ENCODE measurements around the gene FOXR1. TPM values are rescaled to one million over a fixed set of nuclear protein-coding genes. Genes with fewer than 3 reads are reported as not detected.

FOXR1 gene
- total and polyA plus RNA-seq, 2 donors (not counting 3 experiments of a cell fraction or from before 2014, with no cell fraction given), result not detected

DNA sequence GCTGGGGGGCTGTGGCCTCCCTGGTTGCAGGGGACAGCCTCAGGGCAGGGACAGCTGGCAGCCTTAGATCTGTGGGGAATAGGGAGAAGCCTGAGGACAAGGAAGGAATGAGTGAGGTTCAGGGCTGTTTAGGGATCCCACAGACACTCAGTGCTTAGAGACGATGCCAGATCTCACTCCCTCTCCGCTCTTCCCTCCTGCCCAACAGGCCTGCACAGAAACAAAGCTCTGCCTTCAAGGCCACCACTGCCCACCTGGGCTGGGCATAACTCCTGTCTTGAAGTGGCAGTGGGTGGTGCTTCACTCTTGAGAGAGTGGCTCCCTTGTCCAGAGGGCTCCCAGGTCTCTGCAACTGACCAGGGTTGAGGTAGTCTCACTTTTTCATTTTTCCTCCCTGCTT, 13.3 kb downstream of the FOXR1 start:
- Histone ChIP-seq H3K27me3 (ENCODE audit: control insufficient read depth in 2 of 2, insufficient read depth in 2 of 2, low read length in 2 of 2) (peaks cover 0 to 1% of the 10 kb centered on the region in 2 experiments), H3K4me3 (replicated peaks in 1 of 3; ENCODE audit: insufficient read depth in 1 of 3, low read depth in 1 of 3, low read length in 3 of 3) (no peak overlapping the region), H4K20me1 (replicated peaks; ENCODE audit: control insufficient read depth, extremely low read depth, insufficient read depth, low read length) (no peaks in the 10 kb centered on the region), H3K4me1 (ENCODE audit: control insufficient read depth, extremely low read depth, insufficient read depth, low read length) (no peaks in the 10 kb centered on the region), H3K36me3 (ENCODE audit: control insufficient read depth in 2 of 2, extremely low read depth in 1 of 2, insufficient read depth in 2 of 2, low read length in 2 of 2) (no peaks in the 10 kb centered on the region), H3K79me2 (ENCODE audit: control insufficient read depth, insufficient read depth, low read length) (no peaks in the 10 kb centered on the region), H3K4me2 (ENCODE audit: insufficient read depth, low read length) (no peak overlapping the region), H3K27ac (ENCODE audit: insufficient read depth, low read depth, low read length) (no peak overlapping the region), H3K9me1 (replicated peaks; ENCODE audit: control insufficient read depth, extremely low read depth, insufficient read depth, low read length) (no peaks in the 10 kb centered on the region), H2AFZ (ENCODE audit: low read depth, low read length) (no peak overlapping the region), H3K9ac (replicated peaks; ENCODE audit: extremely low read depth, insufficient read depth, low read length) (no peak overlapping the region), H3K9me3 (replicated peaks; ENCODE audit: control insufficient read depth, insufficient read depth, low read length) (no peaks in the 10 kb centered on the region)
- TF ChIP-seq POLR2AphosphoS5 (IDR thresholded peaks at IDR 0.05; ENCODE audit: insufficient read depth, low read depth, low read length), result no peak
- no peak for TF ChIP-seq GATA2 (IDR thresholded peaks at IDR 0.05; ENCODE audit: insufficient read depth, insufficient read length, low read depth, low read length)
- no peak for TF ChIP-seq MYC (IDR thresholded peaks at IDR 0.05; ENCODE audit: low read depth, low read length)
- TF ChIP-seq POLR2A (IDR thresholded peaks at IDR 0.05; ENCODE audit: low read depth, low read length), result no peak
- TF ChIP-seq EZH2 (IDR thresholded peaks at IDR 0.05; ENCODE audit: borderline replicate concordance, low read depth, low read length, severe bottlenecking), result no peak
- TF ChIP-seq, protein P1, sequence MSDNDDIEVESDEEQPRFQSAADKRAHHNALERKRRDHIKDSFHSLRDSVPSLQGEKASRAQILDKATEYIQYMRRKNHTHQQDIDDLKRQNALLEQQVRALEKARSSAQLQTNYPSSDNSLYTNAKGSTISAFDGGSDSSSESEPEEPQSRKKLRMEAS (IDR thresholded peaks at IDR 0.05; ENCODE audit: insufficient read depth, insufficient read length), result no peak
- TF ChIP-seq FOS (IDR thresholded peaks at IDR 0.05; ENCODE audit: borderline replicate concordance, insufficient read depth, low read length), result no peak
- TF ChIP-seq, protein P2, sequence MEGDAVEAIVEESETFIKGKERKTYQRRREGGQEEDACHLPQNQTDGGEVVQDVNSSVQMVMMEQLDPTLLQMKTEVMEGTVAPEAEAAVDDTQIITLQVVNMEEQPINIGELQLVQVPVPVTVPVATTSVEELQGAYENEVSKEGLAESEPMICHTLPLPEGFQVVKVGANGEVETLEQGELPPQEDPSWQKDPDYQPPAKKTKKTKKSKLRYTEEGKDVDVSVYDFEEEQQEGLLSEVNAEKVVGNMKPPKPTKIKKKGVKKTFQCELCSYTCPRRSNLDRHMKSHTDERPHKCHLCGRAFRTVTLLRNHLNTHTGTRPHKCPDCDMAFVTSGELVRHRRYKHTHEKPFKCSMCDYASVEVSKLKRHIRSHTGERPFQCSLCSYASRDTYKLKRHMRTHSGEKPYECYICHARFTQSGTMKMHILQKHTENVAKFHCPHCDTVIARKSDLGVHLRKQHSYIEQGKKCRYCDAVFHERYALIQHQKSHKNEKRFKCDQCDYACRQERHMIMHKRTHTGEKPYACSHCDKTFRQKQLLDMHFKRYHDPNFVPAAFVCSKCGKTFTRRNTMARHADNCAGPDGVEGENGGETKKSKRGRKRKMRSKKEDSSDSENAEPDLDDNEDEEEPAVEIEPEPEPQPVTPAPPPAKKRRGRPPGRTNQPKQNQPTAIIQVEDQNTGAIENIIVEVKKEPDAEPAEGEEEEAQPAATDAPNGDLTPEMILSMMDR (IDR thresholded peaks at IDR 0.05; ENCODE audit: extremely low read depth in 1 of 2, insufficient read depth in 1 of 2, low read depth in 1 of 2, low read length in 2 of 2), result no peak
- no peak for TF ChIP-seq JUN (IDR thresholded peaks at IDR 0.05; ENCODE audit: borderline replicate concordance, insufficient read depth, insufficient read length, low read depth)
- intact Hi-C loops (cut with micrococcal nuclease) (no loop called here), dilution Hi-C loops (cut with MboI; ENCODE audit: extremely low pct_ligation_motif_present, low sequenced_read_pairs) (no loop called here)
- FAIRE-seq (no peak), DNase-seq (ENCODE audit: low read depth, low spot score) (no peak)
- ChIA-PET POLR2A (no interaction called here), CTCF (interaction anchor here (1.3 to 1.5 kb wide), 2 partner anchors 11 to 28 kb away, joined by 3 read pairs; partner anchors contain the start of gene UPK2)
- no TSS peak for BruUV-seq (replicated peaks)

All from endothelial cell of umbilical vein (primary cell).